Measurements from ENCODE around the gene OPN3.

- TF ChIP-seq CTCF (IDR thresholded peaks at IDR 0.05; ENCODE audit: borderline replicate concordance, extremely low read depth, low read length, poor library complexity, severe bottlenecking) (no peak), EZH2 (IDR thresholded peaks at IDR 0.05; ENCODE audit: borderline replicate concordance, low read depth, low read length, severe bottlenecking) (no peak)
Observed at GRCh38 chr1:241654641-241655040, 14.5 kb upstream of the OPN3 start.
